ENCODE data around the gene AFDN.

AFDN gene

DNA sequence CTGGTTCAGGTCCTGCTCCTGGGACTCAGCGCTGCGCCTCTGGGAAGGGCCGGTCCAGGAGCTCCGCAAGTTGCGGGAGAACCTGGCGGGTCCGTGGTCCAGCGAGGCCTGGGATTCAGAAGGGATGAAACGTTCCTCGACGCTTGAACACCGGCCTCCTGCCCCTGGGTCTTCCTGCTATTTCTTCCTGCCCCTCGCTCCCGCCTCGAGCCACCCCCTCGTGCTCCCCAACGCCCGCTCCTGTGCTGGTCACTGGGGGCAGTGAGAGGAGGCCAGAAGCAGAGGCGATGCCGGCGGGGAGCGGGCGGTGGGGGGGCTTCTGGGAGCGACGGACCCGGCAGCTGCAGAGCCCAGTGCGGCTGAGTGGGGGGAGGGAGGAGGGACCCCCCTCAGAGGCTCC lies 150.0 kb downstream of the AFDN start:
- no peak overlapping the region for H3K4me3 ChIP-seq (ENCODE audit: low read depth, low read length)
- TF ChIP-seq, protein P1, sequence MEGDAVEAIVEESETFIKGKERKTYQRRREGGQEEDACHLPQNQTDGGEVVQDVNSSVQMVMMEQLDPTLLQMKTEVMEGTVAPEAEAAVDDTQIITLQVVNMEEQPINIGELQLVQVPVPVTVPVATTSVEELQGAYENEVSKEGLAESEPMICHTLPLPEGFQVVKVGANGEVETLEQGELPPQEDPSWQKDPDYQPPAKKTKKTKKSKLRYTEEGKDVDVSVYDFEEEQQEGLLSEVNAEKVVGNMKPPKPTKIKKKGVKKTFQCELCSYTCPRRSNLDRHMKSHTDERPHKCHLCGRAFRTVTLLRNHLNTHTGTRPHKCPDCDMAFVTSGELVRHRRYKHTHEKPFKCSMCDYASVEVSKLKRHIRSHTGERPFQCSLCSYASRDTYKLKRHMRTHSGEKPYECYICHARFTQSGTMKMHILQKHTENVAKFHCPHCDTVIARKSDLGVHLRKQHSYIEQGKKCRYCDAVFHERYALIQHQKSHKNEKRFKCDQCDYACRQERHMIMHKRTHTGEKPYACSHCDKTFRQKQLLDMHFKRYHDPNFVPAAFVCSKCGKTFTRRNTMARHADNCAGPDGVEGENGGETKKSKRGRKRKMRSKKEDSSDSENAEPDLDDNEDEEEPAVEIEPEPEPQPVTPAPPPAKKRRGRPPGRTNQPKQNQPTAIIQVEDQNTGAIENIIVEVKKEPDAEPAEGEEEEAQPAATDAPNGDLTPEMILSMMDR (conservative IDR thresholded peaks at IDR 0.05; ENCODE audit: low read depth, low read length), result no peak
- DNase-seq (ENCODE audit: low read depth), result no peak

DNA sequence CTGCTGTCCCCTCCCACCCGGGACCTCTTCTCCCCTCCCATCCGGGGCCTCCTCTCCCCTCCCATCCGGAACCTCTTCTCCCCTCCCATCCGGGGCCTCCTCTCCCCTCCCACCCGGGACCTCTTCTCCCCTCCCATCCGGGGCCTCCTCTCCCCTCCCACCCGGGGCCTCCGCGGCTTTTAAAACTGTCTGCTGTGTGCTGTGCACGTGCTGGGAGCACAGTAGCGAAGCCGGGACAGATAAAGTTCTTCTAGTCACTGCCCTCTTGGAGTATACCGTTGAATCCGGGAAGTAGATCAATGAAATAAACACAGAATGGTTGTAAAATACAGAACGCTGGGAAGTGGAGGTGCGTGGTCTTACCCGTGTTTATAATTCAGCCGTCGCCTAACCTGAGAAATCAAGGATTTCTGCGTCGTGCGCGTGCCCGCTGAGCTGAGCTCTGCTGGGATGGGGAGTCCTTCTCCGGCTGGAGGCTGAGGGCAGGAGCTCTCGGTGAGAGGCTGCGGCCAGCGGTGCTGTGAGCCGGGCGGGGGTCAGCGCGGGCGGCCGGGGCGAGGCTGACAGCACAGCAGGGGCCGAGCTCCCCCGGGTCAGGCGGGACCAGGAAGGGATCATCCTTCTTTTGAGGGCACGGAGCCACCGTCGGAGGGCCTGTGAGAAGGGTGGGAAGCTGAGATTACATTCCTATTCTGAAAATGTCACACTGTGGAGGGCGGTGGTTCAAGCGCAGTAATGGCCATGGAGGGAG lies 151.2 kb downstream of the AFDN start:
- no peak overlapping the region for H3K4me3 ChIP-seq (ENCODE audit: low read depth, low read length)
- DNase-seq (ENCODE audit: low read depth), result no peak
- TF ChIP-seq, protein P1 (conservative IDR thresholded peaks at IDR 0.05; ENCODE audit: low read depth, low read length), result no peak

DNA sequence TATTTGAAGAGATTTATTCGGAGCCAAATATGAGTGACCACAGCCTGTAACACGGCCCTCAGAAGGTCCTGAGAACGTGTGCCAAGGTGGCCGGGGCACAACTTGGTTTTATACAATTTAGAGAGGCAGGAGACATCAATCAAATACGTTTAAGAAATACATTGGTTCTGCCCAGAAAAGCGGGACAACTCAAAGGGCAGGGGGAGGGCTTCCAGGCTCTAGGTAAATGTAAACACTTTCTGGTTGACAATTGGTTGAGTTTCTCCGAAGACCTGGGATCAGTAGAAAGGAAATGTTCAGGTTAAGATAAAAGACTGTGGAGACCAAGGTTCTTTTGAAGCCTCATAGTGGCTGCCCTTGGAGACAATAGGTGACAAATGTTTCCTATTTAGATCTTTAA lies 151.9 kb downstream of the AFDN start:
- TF ChIP-seq, protein P1 (conservative IDR thresholded peaks at IDR 0.05; ENCODE audit: low read depth, low read length), result no peak
- H3K4me3 ChIP-seq (ENCODE audit: low read depth, low read length), result no peak overlapping the region
- no peak for DNase-seq (ENCODE audit: low read depth)

DNA sequence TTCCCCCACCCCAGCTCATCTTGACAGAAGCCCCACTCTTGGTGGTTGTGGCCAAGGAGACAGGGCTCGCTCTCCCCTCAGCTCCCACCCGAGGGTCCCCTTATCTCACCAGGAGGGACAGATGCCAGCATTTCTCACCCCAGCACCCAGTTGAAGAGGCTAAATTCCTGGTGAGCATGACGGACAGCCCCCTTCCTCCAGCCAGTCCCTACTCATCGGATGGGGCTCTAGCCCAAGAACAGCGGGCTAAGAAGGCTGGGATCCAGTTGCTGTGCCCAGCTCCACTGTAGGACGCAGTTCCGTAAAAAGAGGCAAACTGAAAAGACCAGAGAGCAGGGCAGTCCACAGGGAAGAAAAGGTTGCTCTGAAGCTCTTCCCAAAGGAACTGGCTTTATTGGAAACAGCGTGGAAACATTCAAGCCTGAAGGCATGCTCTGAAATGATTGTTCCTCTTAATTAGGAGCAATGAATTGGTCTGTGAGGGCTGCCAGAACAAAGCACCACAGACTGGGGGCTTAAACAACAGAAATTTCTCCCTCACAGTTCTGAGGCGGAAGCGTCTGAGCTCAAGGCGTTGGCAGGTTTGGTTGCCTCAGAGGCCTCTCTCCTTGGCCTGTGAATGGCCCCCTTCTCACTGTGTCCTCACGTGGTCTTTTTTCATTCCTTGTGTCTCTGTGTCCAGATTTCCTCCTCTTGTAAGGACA lies 152.9 kb downstream of the AFDN start:
- TF ChIP-seq, protein P1 (conservative IDR thresholded peaks at IDR 0.05; ENCODE audit: low read depth, low read length), result no peak
- no peak for DNase-seq (ENCODE audit: low read depth)

DNA sequence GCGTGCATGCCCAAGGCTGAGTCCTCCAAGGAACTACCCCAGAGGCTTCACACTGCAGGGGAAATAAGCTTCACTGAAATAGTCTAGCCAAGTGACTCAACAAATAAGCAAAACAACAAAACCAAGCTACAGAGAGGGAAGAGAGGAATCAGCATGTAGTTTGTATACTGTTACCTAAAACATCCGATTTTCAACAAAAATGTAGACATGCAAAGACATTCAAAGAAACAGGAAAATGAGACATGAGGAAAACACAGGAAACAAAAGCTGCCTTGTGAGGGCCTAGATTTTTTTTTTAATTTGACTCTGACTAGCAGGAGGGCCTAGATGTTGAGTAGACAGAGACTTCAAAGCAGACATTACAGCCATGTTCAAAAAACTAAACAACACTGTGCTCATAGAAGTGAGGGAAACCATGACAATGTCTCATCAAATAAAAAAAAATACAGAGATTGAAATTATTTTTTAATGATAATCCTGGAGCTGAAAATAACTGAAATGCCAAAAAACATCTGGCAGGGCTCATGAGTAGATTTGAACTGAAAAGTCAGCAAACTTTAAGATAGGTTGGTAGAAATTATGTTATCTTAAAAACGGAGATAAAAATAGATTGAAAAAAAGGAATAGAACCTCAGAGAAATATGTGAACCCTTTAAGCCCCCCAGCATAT lies 154.3 kb downstream of the AFDN start:
- TF ChIP-seq, protein P1 (conservative IDR thresholded peaks at IDR 0.05; ENCODE audit: low read depth, low read length), result no peak
- peak; percentile 36 for DNase-seq (ENCODE audit: low read depth)
- no peak overlapping the region for H3K4me3 ChIP-seq (ENCODE audit: low read depth, low read length)

More for the DNA sequence above, 152.9 kb downstream of the AFDN start:
- H3K4me3 ChIP-seq (ENCODE audit: low read depth, low read length), result no peak overlapping the region

DNA sequence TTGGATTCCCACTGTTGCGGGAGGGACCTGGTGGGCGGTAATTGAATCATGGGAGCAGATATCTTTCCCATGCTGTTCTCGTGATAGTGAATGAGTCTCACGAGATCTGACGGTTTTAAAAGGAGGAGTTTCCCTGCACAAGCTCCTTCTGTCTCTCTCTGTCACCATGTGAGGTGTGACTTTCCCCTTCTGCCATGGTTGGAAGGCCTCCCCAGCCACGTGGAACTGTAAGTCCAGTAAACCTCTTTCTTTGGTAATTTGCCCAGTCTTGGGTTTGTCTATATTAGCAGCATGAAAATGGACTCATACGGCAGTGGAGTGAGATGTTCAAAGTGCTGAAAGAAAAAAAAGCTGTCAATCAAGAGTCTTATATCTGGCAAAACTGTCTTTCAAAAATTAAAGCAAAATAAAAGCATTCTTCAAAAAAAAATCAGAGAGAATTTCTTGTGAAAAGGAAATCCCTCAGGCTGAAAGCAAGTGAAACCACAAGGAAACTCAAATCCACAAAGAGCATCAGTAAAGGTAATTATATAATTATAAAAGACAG lies 155.3 kb downstream of the AFDN start:
- H3K4me3 ChIP-seq (ENCODE audit: low read depth, low read length), result no peak overlapping the region
- TF ChIP-seq, protein P1 (conservative IDR thresholded peaks at IDR 0.05; ENCODE audit: low read depth, low read length), result no peak
- DNase-seq (ENCODE audit: low read depth), result no peak

All from choroid plexus epithelial cell (primary cell).